Neural cell (in vitro differentiated cells): ENCODE results near the gene PLCL1. TPM values are rescaled to one million over a fixed set of nuclear protein-coding genes. Genes with fewer than 3 reads are reported as not detected.

ENCODE experiments used
- H2AFZ ChIP-seq: fragments of 200-600, 300-800 bp; sonication (generic), shearing (Covaris generic); 2 replicates; pipeline ENCODE4 v1.6.0; 2014; ENCODE audit warnings: low read depth, mild to moderate bottlenecking, antibody characterized with exemption, low read length, moderate library complexity
- H3F3A ChIP-seq: fragments of 200-600 bp; shearing (Covaris generic); 2 replicates; pipeline ENCODE4 v1.6.1; 2016; ENCODE audit warnings: mild to moderate bottlenecking, moderate library complexity, mixed read lengths, antibody characterized with exemption, low read length; ENCODE audit not compliant: insufficient read depth, poor library complexity, severe bottlenecking
- H3K27ac ChIP-seq: fragments of 200-600, 300-800 bp; sonication (generic), shearing (Covaris generic); 2 replicates; pipeline ENCODE4 v1.5.1; 2014; ENCODE audit warnings: mild to moderate bottlenecking, low read length, moderate library complexity
- H3K27me3 ChIP-seq: fragments of 300-800, 200-600 bp; sonication (generic), shearing (Covaris generic); 2 replicates; pipeline ENCODE4 v1.6.0; 2014; ENCODE audit warnings: mild to moderate bottlenecking, low read depth, low read length, moderate library complexity; ENCODE audit not compliant: insufficient read depth
- H3K36me3 ChIP-seq: fragments of 300-800, 200-600 bp; sonication (generic), shearing (Covaris generic); 2 replicates; pipeline ENCODE4 v1.5.1; 2014; ENCODE audit warnings: mild to moderate bottlenecking, antibody characterized with exemption, low read length, moderate library complexity; ENCODE audit not compliant: insufficient read depth
- H3K4me2 ChIP-seq: fragments of 300-800, 200-600 bp; sonication (generic), shearing (Covaris generic); 2 replicates; pipeline ENCODE4 v1.6.0; 2014; ENCODE audit warnings: mild to moderate bottlenecking, low read length
- H3K4me3 ChIP-seq: fragments of 300-800, 200-600 bp; sonication (generic), shearing (Covaris generic); 2 replicates; pipeline ENCODE4 v1.5.1; 2014; ENCODE audit warnings: mild to moderate bottlenecking, low read length, moderate library complexity
- H3K79me2 ChIP-seq: fragments of 200-600 bp; shearing (Covaris generic); replicated peaks from 2 replicates; pipeline ENCODE4 v1.6.0; 2014; ENCODE audit warnings: mild to moderate bottlenecking, low read length, moderate library complexity; ENCODE audit not compliant: insufficient read depth
- H3K9ac ChIP-seq: fragments of 300-800, 200-600 bp; sonication (generic), shearing (Covaris generic); 2 replicates; pipeline ENCODE4 v1.6.1; 2016; ENCODE audit warnings: mild to moderate bottlenecking, low read length, mixed read lengths
- H3K9me2 ChIP-seq: fragments of 200-600 bp; shearing (Covaris generic); 2 replicates; pipeline ENCODE4 v1.6.1; 2016; ENCODE audit warnings: mild to moderate bottlenecking, low read length, mixed read lengths; ENCODE audit not compliant: insufficient read depth
- H3K9me3 ChIP-seq: fragments of 200-600, 300-800 bp; sonication (generic), shearing (Covaris generic); 2 replicates; pipeline ENCODE4 v1.6.1; 2016; ENCODE audit warnings: mild to moderate bottlenecking, mixed run types, low read length, moderate library complexity, mixed read lengths
- H4K20me1 ChIP-seq: fragments of 200-600 bp; shearing (Covaris generic); 2 replicates; pipeline ENCODE4 v1.6.1; 2016; ENCODE audit warnings: mild to moderate bottlenecking, mixed run types; ENCODE audit not compliant: insufficient read depth
- CTCF ChIP-seq: fragments of 450-650 bp; IDR thresholded peaks from 2 replicates; pipeline ENCODE4 v1.5.1; 2014; ENCODE audit warnings: antibody characterized with exemption, mild to moderate bottlenecking, moderate library complexity; ENCODE audit not compliant: poor library complexity, severe bottlenecking
- EP300 ChIP-seq: fragments of 450-650 bp; conservative IDR thresholded peaks from 2 replicates; pipeline ENCODE4 v1.6.1; 2014; ENCODE audit warnings: antibody characterized with exemption, mild to moderate bottlenecking, moderate library complexity; ENCODE audit not compliant: poor library complexity, severe bottlenecking
- EZH2 ChIP-seq: fragments of 200-600, 300-800 bp; shearing (Covaris generic), sonication (generic); IDR thresholded peaks from 2 replicates; pipeline ENCODE4 v1.6.1; 2014; ENCODE audit warnings: antibody characterized with exemption, low read length, borderline replicate concordance, mild to moderate bottlenecking; ENCODE audit not compliant: insufficient read depth, poor library complexity, severe bottlenecking
- MXI1 ChIP-seq: fragments of 450-650 bp; conservative IDR thresholded peaks from 2 replicates; pipeline ENCODE4 v1.6.1; 2014; ENCODE audit warnings: antibody characterized with exemption, mild to moderate bottlenecking; ENCODE audit not compliant: poor library complexity, severe bottlenecking
- POLR2AphosphoS5 ChIP-seq: IDR thresholded peaks from 2 replicates; pipeline ENCODE4 v1.6.1; 2012
- RAD21 ChIP-seq: fragments of 450-650 bp; conservative IDR thresholded peaks from 2 replicates; pipeline ENCODE4 v1.6.1; 2014; ENCODE audit warnings: antibody characterized with exemption, mild to moderate bottlenecking, moderate library complexity
- REST ChIP-seq: IDR thresholded peaks from 2 replicates; pipeline ENCODE4 v1.6.1; 2012; ENCODE audit warnings: borderline replicate concordance
- SMC3 ChIP-seq: fragments of 450-650 bp; conservative IDR thresholded peaks from 2 replicates; pipeline ENCODE4 v1.6.1; 2014; ENCODE audit warnings: antibody characterized with exemption, mild to moderate bottlenecking, moderate library complexity; ENCODE audit not compliant: poor library complexity
- TAF1 ChIP-seq: IDR thresholded peaks from 2 replicates; pipeline ENCODE4 v1.6.1; 2012; ENCODE audit warnings: low read depth
- polyA plus RNA-seq: library from polyadenylated mRNA; depleted of rRNA; stranded (reverse); fragments of >200 nt; gene quantifications from 2 replicates; pipeline ENCODE4 v1.2.3, GENCODE V29; 2014

The PLCL1 gene
- polyA plus RNA-seq, 1 donor from 2014 or later = 6.8 TPM

- no peaks in the 10 kb centered on the region for H3K36me3 ChIP-seq
- H3K27me3 ChIP-seq = peaks cover 8% of the 10 kb centered on the region
- H4K20me1 ChIP-seq = no peaks in the 10 kb centered on the region
- no peak overlapping the region for H3K27ac ChIP-seq
- H3K4me3 ChIP-seq = no peak overlapping the region
- TF ChIP-seq RAD21 (no peak), CTCF (no peak), POLR2AphosphoS5 (no peak), TAF1 (no peak), EP300 (no peak), EZH2 (no peak), MXI1 (no peak), REST (no peak), SMC3 (no peak)
- no peaks in the 10 kb centered on the region for H3K9me3 ChIP-seq
- no peaks in the 10 kb centered on the region for H3F3A ChIP-seq
- H3K9me2 ChIP-seq = no peaks in the 10 kb centered on the region
- no peak overlapping the region for H3K9ac ChIP-seq
- H2AFZ ChIP-seq = no peak overlapping the region
- H3K4me2 ChIP-seq = no peak overlapping the region
- no peaks in the 10 kb centered on the region for H3K79me2 ChIP-seq
These were observed 18.1 kb upstream of the PLCL1 start for GRCh38 chr2:197786010-197786877.

- H3K27ac ChIP-seq = no peak overlapping the region
- no peaks in the 10 kb centered on the region for H3K27me3 ChIP-seq
- no peaks in the 10 kb centered on the region for H3F3A ChIP-seq
- H3K9me2 ChIP-seq = no peaks in the 10 kb centered on the region
- no peaks in the 10 kb centered on the region for H3K9me3 ChIP-seq
- H3K79me2 ChIP-seq = no peaks in the 10 kb centered on the region
- no peak overlapping the region for H3K4me3 ChIP-seq
- H3K4me2 ChIP-seq = no peak overlapping the region
- no peak overlapping the region for H3K9ac ChIP-seq
- TF ChIP-seq POLR2AphosphoS5 (no peak), MXI1 (no peak), EZH2 (no peak), EP300 (no peak)
- H4K20me1 ChIP-seq = no peaks in the 10 kb centered on the region
- H3K36me3 ChIP-seq = no peaks in the 10 kb centered on the region
- no peak overlapping the region for H2AFZ ChIP-seq
These were observed 10.9 kb upstream of the PLCL1 start for GRCh38 chr2:197793456-197793855.
